ENCODE results near the gene FSTL4. TPM values are rescaled to one million over a fixed set of nuclear protein-coding genes. Genes with fewer than 3 reads are reported as not detected.

Gene FSTL4
- total and polyA plus RNA-seq, 9 donors: 0.07 to 0.22 (median 0.15) TPM; not detected in 4

DNA sequence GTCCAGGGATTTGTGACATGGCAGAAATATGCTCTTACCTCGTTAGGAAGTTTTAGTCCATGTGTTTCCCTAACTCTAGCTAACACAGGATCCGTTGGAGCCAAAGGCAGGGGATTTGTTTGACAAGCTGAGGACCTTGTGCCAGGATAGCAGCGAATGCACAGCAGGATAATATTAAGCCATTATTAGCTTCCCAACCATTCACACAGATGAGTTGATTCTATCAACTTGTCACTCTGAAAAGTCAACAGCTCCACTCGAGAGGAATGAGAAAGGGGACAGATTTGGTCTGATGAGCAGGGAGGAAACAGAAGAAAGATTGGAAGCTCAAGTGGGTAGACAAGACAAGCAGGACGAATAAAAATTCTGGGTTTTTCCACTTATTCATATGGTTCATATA lies 106.2 kb downstream of the FSTL4 start:
- WGBS, 3 donors: 55 to 68% (median 59%) methylated on average over 5 of the region's 5 CpGs
- DNase-seq: no peak
- Histone ChIP-seq H3K4me3 (no peak overlapping the region), H3K4me1 (ENCODE audit: insufficient read depth) (no peaks in the 10 kb centered on the region), H3K9me3 (no peaks in the 10 kb centered on the region), H3K27me3 (no peaks in the 10 kb centered on the region), H3K36me3 (no peaks in the 10 kb centered on the region), H3K27ac (no peak overlapping the region)
- intact Hi-C loops (cut with DNase I): no loop called here
- TF ChIP-seq POLR2A (IDR thresholded peaks at IDR 0.05): no peak
- TF ChIP-seq, protein P1, sequence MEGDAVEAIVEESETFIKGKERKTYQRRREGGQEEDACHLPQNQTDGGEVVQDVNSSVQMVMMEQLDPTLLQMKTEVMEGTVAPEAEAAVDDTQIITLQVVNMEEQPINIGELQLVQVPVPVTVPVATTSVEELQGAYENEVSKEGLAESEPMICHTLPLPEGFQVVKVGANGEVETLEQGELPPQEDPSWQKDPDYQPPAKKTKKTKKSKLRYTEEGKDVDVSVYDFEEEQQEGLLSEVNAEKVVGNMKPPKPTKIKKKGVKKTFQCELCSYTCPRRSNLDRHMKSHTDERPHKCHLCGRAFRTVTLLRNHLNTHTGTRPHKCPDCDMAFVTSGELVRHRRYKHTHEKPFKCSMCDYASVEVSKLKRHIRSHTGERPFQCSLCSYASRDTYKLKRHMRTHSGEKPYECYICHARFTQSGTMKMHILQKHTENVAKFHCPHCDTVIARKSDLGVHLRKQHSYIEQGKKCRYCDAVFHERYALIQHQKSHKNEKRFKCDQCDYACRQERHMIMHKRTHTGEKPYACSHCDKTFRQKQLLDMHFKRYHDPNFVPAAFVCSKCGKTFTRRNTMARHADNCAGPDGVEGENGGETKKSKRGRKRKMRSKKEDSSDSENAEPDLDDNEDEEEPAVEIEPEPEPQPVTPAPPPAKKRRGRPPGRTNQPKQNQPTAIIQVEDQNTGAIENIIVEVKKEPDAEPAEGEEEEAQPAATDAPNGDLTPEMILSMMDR (IDR thresholded peaks at IDR 0.05): no peak
- TF ChIP-seq EP300 (IDR thresholded peaks at IDR 0.05): no peak

GRCh38 chr5:133503511-133503910 lies 108.8 kb downstream of the FSTL4 start:
- no peak overlapping the region for H3K4me3 ChIP-seq
- TF ChIP-seq EP300 (IDR thresholded peaks at IDR 0.05) (no peak), POLR2A (IDR thresholded peaks at IDR 0.05) (no peak)
- TF ChIP-seq, protein P1 (IDR thresholded peaks at IDR 0.05): no peak
- no peaks in the 10 kb centered on the region for H3K4me1 ChIP-seq (ENCODE audit: insufficient read depth)
- no peak for DNase-seq
- no peak overlapping the region for H3K27ac ChIP-seq
- WGBS, 3 donors: 86 to 95% (median 89%) methylated on average over 1 of the region's 1 CpG
- intact Hi-C loops (cut with DNase I): no loop called here
- H3K36me3 ChIP-seq: no peaks in the 10 kb centered on the region
- no peaks in the 10 kb centered on the region for H3K27me3 ChIP-seq
- H3K9me3 ChIP-seq: no peaks in the 10 kb centered on the region

DNA sequence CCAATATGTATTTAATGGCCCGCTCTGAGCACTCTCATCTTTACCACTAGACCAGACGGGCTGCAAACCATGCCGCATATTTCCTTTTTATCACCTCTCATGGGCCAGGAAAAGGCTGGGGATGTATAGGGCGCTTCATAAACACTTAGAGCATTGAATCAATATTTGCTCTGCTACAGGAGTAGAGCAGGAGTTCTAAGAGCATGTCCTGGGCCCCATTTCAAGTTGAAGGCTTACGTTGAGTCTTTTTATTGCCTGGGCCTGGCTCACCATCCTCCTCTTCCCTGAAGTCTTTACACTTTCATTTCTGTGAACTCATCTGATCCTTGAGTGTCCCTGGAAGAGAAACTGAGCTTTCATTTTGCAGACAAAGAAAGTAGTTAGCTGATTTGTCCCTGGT lies 112.4 kb downstream of the FSTL4 start:
- Histone ChIP-seq H3K27ac (no peak overlapping the region), H3K36me3 (no peaks in the 10 kb centered on the region), H3K4me1 (ENCODE audit: insufficient read depth) (no peaks in the 10 kb centered on the region), H3K27me3 (no peaks in the 10 kb centered on the region), H3K4me3 (no peak overlapping the region), H3K9me3 (no peaks in the 10 kb centered on the region)
- TF ChIP-seq, protein P1 (IDR thresholded peaks at IDR 0.05): no peak
- TF ChIP-seq POLR2A (IDR thresholded peaks at IDR 0.05): no peak
- TF ChIP-seq EP300 (IDR thresholded peaks at IDR 0.05): no peak
- intact Hi-C loops (cut with DNase I): no loop called here
- DNase-seq: no peak
- WGBS, 3 donors: 84 to 92% (median 90%) methylated on average over 5 of the region's 5 CpGs

GRCh38 chr5:133497608-133498348 lies 114.6 kb downstream of the FSTL4 start:
- WGBS, 3 donors: 76 to 85% (median 82%) methylated on average over 6 of the region's 6 CpGs
- Histone ChIP-seq H3K27ac (no peak overlapping the region), H3K9me3 (no peaks in the 10 kb centered on the region), H3K27me3 (no peaks in the 10 kb centered on the region), H3K4me1 (ENCODE audit: insufficient read depth) (no peaks in the 10 kb centered on the region), H3K36me3 (no peaks in the 10 kb centered on the region), H3K4me3 (no peak overlapping the region)
- intact Hi-C loops (cut with DNase I): no loop called here
- TF ChIP-seq POLR2A (IDR thresholded peaks at IDR 0.05) (no peak), EP300 (IDR thresholded peaks at IDR 0.05) (no peak)
- DNase-seq: no peak

DNA sequence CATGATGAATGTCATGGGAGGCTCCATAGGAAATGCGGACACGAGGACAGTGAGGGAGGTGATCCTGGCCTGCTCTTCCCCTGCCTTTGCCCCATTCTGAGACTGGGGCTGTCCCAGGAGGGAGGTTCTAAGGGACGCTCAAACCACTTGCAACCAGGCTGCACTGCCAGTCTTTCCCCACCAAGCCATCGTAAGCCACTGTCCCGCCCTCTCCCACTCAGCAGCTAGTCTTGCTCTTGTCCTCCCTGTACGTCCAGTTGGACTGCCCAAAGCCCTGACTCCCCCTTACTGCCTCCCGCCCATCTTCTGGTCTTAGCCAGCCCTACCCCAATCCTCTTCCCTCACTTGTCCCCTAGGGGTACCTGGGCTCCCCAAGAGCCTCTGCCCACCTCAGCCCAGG lies 115.7 kb downstream of the FSTL4 start:
- Histone ChIP-seq H3K27ac (no peak overlapping the region), H3K9me3 (no peaks in the 10 kb centered on the region), H3K4me1 (ENCODE audit: insufficient read depth) (no peaks in the 10 kb centered on the region), H3K4me3 (no peak overlapping the region), H3K36me3 (no peaks in the 10 kb centered on the region), H3K27me3 (no peaks in the 10 kb centered on the region)
- TF ChIP-seq EP300 (IDR thresholded peaks at IDR 0.05) (no peak), POLR2A (IDR thresholded peaks at IDR 0.05) (no peak)
- TF ChIP-seq, protein P1 (IDR thresholded peaks at IDR 0.05): no peak
- intact Hi-C loops (cut with DNase I): no loop called here
- no peak for DNase-seq
- 75 to 84% (median 83%) methylated on average over 7 of the region's 7 CpGs for WGBS, 3 donors

Measured in ovary (tissue), 9 donors.